ENCODE measurements around the gene DMBX1. TPM values are rescaled to one million over a fixed set of nuclear protein-coding genes. Genes with fewer than 3 reads are reported as not detected.

Gene DMBX1
- total and polyA plus RNA-seq, 2 of the 13 experiments (the other 11 are each of a cell fraction or from before 2014, with no cell fraction given): not detected

DNA sequence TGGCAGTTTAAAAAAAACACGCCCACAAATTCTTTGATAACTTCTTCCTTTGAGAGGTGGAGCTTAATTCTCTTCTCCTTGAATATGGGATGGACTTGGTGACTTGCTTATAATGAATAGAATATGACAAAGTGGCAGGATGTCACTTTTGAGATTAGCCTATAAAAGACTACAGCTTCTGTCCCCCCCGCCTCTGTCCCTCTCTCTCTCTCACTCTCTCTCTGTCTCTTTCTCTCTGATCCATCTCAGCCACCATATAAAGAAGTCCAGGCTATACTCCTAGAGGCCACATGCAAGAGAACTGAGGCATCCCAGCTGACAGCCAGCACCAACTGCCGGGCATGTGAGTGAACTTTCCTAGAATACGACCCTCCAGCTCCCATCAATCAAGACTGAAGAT, 7.7 kb upstream of the DMBX1 start:
- CTCF ChIA-PET (ENCODE audit: low intra/inter-chr PET ratio, low total read pairs): no interaction called here
- FAIRE-seq: no peak
- peaks cover 6 to 45% of the 10 kb centered on the region in 2 experiments; a peak in 4 of 5 replicates for H3K27me3 ChIP-seq (ENCODE audit: control insufficient read depth in 1 of 2, insufficient read depth in 2 of 2, low read length in 2 of 2)

DNA sequence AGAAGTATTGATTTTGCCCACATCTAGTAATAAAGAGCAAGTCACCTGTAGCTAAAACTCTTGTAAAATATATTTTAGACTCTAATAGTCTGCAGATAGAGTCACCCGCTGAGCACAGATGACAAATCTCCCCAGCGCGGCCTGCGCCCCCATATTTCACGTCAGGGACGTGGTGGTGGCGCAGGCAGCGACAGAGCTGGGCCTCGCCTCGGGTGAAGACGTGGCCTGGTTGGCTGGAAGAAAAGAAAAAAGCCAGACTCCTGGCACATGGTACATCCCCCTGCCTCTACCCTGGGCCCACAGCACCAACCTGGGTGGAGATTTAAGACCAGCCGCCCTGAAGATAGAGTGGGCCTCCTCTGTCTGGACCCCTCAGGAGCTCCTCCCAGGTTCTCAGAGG, 6.0 kb upstream of the DMBX1 start:
- Histone ChIP-seq H3K4me3 (replicated peaks in 1 of 3; ENCODE audit: insufficient read depth in 1 of 3, low read depth in 2 of 3, low read length in 3 of 3) (no peak overlapping the region), H3K9me3 (ENCODE audit: low read length) (no peaks in the 10 kb centered on the region), H2AFZ (ENCODE audit: low read length) (no peak overlapping the region), H3K79me2 (ENCODE audit: insufficient read depth, low read length) (no peaks in the 10 kb centered on the region), H4K20me1 (ENCODE audit: insufficient read depth, low read length) (no peaks in the 10 kb centered on the region), H3K27ac (ENCODE audit: extremely low read length, insufficient read depth, low read length) (no peak overlapping the region), H3K4me2 (ENCODE audit: low read depth, low read length) (no peak overlapping the region), H3K36me3 (replicated peaks in 1 of 2; ENCODE audit: control insufficient read depth in 1 of 2, insufficient read depth in 2 of 2, low read length in 2 of 2) (no peaks in the 10 kb centered on the region), H3K27me3 (ENCODE audit: control insufficient read depth in 1 of 2, insufficient read depth in 2 of 2, low read length in 2 of 2) (peaks cover 8 to 57% of the 10 kb centered on the region in 2 experiments; a peak in 4 of 5 replicates), H3K4me1 (ENCODE audit: insufficient read depth, low read length) (peaks cover 21% of the 10 kb centered on the region; the same call in 1 of the 2 replicates), H3K9ac (ENCODE audit: insufficient read depth, low read depth, low read length) (no peak overlapping the region)
- ATAC-seq (no peak), DNase-seq (ENCODE audit: low spot score) (no peak), FAIRE-seq (no peak)
- 64% methylated on average over 8 of the region's 12 CpGs for WGBS (ENCODE audit: low lambda C conversion rate)
- in situ Hi-C loops (cut with HindIII; ENCODE audit: extremely low pct_ligation_motif_present, low pct_unique_long_range_greater_than_20kb): no loop called here
- intact Hi-C loops (cut with micrococcal nuclease; ENCODE audit: unreplicated experiment): no loop called here
- ChIA-PET POLR2A (no interaction called here), CTCF (ENCODE audit: low intra/inter-chr PET ratio, low total read pairs) (no interaction called here)
- no TSS peak for BruUV-seq (replicated peaks)
- TF ChIP-seq ZNF260 (CRISPR knock-in tag; IDR thresholded peaks at IDR 0.05; ENCODE audit: borderline replicate concordance, low read depth) (no peak), ZNF780A (CRISPR knock-in tag; IDR thresholded peaks at IDR 0.05) (no peak), ARHGAP35 (CRISPR knock-in tag; IDR thresholded peaks at IDR 0.05; ENCODE audit: borderline replicate concordance) (no peak), NFE2 (CRISPR knock-in tag; IDR thresholded peaks at IDR 0.05) (no peak), ZKSCAN5 (CRISPR knock-in tag; IDR thresholded peaks at IDR 0.05) (no peak), AGO2 (optimal IDR thresholded peaks at IDR 0.05; ENCODE audit: low read depth, low read length) (no peak), ZNF879 (CRISPR knock-in tag; IDR thresholded peaks at IDR 0.05) (no peak), ADNP (CRISPR knock-in tag; IDR thresholded peaks at IDR 0.05) (no peak)
- TF ChIP-seq, protein P1, sequence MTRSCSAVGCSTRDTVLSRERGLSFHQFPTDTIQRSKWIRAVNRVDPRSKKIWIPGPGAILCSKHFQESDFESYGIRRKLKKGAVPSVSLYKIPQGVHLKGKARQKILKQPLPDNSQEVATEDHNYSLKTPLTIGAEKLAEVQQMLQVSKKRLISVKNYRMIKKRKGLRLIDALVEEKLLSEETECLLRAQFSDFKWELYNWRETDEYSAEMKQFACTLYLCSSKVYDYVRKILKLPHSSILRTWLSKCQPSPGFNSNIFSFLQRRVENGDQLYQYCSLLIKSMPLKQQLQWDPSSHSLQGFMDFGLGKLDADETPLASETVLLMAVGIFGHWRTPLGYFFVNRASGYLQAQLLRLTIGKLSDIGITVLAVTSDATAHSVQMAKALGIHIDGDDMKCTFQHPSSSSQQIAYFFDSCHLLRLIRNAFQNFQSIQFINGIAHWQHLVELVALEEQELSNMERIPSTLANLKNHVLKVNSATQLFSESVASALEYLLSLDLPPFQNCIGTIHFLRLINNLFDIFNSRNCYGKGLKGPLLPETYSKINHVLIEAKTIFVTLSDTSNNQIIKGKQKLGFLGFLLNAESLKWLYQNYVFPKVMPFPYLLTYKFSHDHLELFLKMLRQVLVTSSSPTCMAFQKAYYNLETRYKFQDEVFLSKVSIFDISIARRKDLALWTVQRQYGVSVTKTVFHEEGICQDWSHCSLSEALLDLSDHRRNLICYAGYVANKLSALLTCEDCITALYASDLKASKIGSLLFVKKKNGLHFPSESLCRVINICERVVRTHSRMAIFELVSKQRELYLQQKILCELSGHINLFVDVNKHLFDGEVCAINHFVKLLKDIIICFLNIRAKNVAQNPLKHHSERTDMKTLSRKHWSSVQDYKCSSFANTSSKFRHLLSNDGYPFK (CRISPR knock-in tag; IDR thresholded peaks at IDR 0.05; ENCODE audit: borderline replicate concordance): no peak
- TF ChIP-seq, protein P2, sequence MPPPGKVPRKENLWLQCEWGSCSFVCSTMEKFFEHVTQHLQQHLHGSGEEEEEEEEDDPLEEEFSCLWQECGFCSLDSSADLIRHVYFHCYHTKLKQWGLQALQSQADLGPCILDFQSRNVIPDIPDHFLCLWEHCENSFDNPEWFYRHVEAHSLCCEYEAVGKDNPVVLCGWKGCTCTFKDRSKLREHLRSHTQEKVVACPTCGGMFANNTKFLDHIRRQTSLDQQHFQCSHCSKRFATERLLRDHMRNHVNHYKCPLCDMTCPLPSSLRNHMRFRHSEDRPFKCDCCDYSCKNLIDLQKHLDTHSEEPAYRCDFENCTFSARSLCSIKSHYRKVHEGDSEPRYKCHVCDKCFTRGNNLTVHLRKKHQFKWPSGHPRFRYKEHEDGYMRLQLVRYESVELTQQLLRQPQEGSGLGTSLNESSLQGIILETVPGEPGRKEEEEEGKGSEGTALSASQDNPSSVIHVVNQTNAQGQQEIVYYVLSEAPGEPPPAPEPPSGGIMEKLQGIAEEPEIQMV (CRISPR knock-in tag; IDR thresholded peaks at IDR 0.05; ENCODE audit: low read depth): no peak
- TF ChIP-seq, protein P3, sequence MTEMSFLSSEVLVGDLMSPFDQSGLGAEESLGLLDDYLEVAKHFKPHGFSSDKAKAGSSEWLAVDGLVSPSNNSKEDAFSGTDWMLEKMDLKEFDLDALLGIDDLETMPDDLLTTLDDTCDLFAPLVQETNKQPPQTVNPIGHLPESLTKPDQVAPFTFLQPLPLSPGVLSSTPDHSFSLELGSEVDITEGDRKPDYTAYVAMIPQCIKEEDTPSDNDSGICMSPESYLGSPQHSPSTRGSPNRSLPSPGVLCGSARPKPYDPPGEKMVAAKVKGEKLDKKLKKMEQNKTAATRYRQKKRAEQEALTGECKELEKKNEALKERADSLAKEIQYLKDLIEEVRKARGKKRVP (CRISPR knock-in tag; IDR thresholded peaks at IDR 0.05): no peak

More for the DNA sequence above, 7.7 kb upstream of the DMBX1 start:
- Histone ChIP-seq H3K9ac (ENCODE audit: insufficient read depth, low read depth, low read length) (no peak overlapping the region), H2AFZ (ENCODE audit: low read length) (no peak overlapping the region), H3K36me3 (replicated peaks in 1 of 2; ENCODE audit: control insufficient read depth in 1 of 2, insufficient read depth in 2 of 2, low read length in 2 of 2) (no peaks in the 10 kb centered on the region), H3K4me3 (replicated peaks in 1 of 3; ENCODE audit: insufficient read depth in 1 of 3, low read depth in 2 of 3, low read length in 3 of 3) (no peak overlapping the region), H3K79me2 (ENCODE audit: insufficient read depth, low read length) (no peaks in the 10 kb centered on the region), H3K9me3 (ENCODE audit: low read length) (no peaks in the 10 kb centered on the region), H3K27ac (ENCODE audit: extremely low read length, insufficient read depth, low read length) (no peak overlapping the region), H3K4me2 (ENCODE audit: low read depth, low read length) (no peak overlapping the region), H4K20me1 (ENCODE audit: insufficient read depth, low read length) (no peaks in the 10 kb centered on the region), H3K4me1 (ENCODE audit: insufficient read depth, low read length) (peaks cover 26% of the 10 kb centered on the region; the same call in 1 of the 2 replicates)
- no TSS peak for BruUV-seq (replicated peaks)
- in situ Hi-C loops (cut with HindIII; ENCODE audit: extremely low pct_ligation_motif_present, low pct_unique_long_range_greater_than_20kb) (no loop called here), intact Hi-C loops (cut with micrococcal nuclease; ENCODE audit: unreplicated experiment) (no loop called here)
- DNase-seq (ENCODE audit: low spot score) (no peak), ATAC-seq (no peak)
- TF ChIP-seq ZSCAN25 (CRISPR knock-in tag; IDR thresholded peaks at IDR 0.05) (no peak), DNMT1 (CRISPR knock-in tag; IDR thresholded peaks at IDR 0.05) (no peak), ZNF34 (CRISPR knock-in tag; IDR thresholded peaks at IDR 0.05; ENCODE audit: borderline replicate concordance) (no peak)
- POLR2A ChIA-PET: no interaction called here
- 22% methylated on average over 4 of the region's 4 CpGs for WGBS (ENCODE audit: low lambda C conversion rate)
